Measurements from ENCODE around the gene MANSC1.

MANSC1 gene

GRCh38 chr12:12349711-12350665, at the start of gene MANSC1:
Gene MANSC1 (minus strand): TSS chr12:12350242. CDS start chr12:12343314, 6,928 bp downstream.
- DNase-seq, result peak; percentile 51

GRCh38 chr12:12399161-12399560, 49.1 kb upstream of the MANSC1 start:
- no peak for DNase-seq

GRCh38 chr12:12398026-12398859, 48.2 kb upstream of the MANSC1 start:
- peak; percentile 17 for DNase-seq

- no peak for DNase-seq
These were observed 47.1 kb upstream of the MANSC1 start for GRCh38 chr12:12397184-12397583.

- no peak for DNase-seq
These were observed 46.7 kb upstream of the MANSC1 start for GRCh38 chr12:12396694-12397093.

- DNase-seq, result no peak
These were observed 43.1 kb upstream of the MANSC1 start for GRCh38 chr12:12393171-12393570.

- DNase-seq, result peak; percentile 91
These were observed 42.4 kb upstream of the MANSC1 start for GRCh38 chr12:12392413-12392812.

- DNase-seq, result no peak
These were observed 37.5 kb upstream of the MANSC1 start for GRCh38 chr12:12387501-12387900.

GRCh38 chr12:12384571-12385340, 34.7 kb upstream of the MANSC1 start:
- DNase-seq, result peak; percentile 22

- DNase-seq, result no peak
These were observed 31.9 kb upstream of the MANSC1 start for GRCh38 chr12:12381982-12382381.

GRCh38 chr12:12380949-12381593, 31.0 kb upstream of the MANSC1 start:
- DNase-seq, result no peak

GRCh38 chr12:12379831-12380730, 30.0 kb upstream of the MANSC1 start:
- no peak for DNase-seq

GRCh38 chr12:12378616-12379015, 28.6 kb upstream of the MANSC1 start:
- DNase-seq, result no peak

GRCh38 chr12:12376646-12377448, 26.8 kb upstream of the MANSC1 start:
- peak; percentile 87 for DNase-seq

- DNase-seq, result no peak
These were observed 23.1 kb upstream of the MANSC1 start for GRCh38 chr12:12372946-12373722.

GRCh38 chr12:12367482-12367998, 17.5 kb upstream of the MANSC1 start:
- no peak for DNase-seq

- DNase-seq, result no peak
These were observed 16.8 kb upstream of the MANSC1 start for GRCh38 chr12:12366701-12367481.

GRCh38 chr12:12365931-12366431, 15.9 kb upstream of the MANSC1 start:
- DNase-seq, result no peak

Data from OCI-M1 (cell line).